Glomerular endothelial cell (primary cell): Measurements from ENCODE around the gene PGGHG. TPM values are rescaled to one million over a fixed set of nuclear protein-coding genes. Genes with fewer than 3 reads are reported as not detected.

Experiments
- DNase-seq: peaks from one replicate; pipeline ENCODE4 v3.0.0-alpha.2; 2011; ENCODE audit warnings: low read depth, low spot score; ENCODE audit errors: extremely low read depth
- total RNA-seq: library from RNA; depleted of rRNA; stranded (reverse); fragments of >200 nt; gene quantifications from 2 replicates; pipeline ENCODE4 v1.2.3, GENCODE V29; 2015

The PGGHG gene
- total RNA-seq, 1 donor from 2014 or later = 40.7 TPM

DNA sequence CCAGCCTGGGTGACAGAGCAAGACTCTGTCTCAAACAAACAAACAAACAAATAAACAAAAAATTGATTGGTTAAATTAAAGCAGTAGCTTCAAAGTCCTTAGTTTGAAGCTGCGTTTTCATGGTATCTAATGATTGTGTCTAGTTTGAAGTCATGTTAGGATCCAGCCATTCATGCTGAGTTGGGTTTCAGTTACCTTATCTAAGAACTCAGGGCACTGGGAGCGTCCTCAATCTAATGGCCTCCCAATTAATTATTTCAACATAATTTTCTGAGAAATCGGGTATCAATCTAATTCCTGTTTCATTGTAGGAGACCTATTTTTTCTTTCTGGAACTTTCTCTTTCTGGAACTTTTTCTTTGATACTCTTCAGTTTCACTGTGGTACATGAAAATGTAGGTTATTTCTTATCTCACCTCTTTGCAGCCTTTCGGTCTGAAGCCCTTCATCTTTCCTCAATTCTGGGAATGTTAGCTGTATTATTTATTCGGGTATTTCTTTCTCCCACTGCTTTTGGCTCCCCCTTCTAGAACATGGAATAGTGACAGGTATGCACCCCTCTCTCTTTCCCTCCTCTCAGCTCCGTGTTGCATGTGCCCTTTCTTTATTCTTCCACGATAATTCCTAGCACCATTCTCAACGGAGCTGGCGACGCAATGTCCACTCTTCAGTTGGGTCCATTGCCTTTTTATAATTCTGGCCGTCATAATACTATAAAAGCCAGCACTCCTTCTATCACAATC, 56.1 kb downstream of the PGGHG start:
- no peak for DNase-seq

Other genes with a start within 250 kb of the PGGHG start
- not detected in 2 replicates for gene SCGB1C1, start 96.0 kb upstream of the PGGHG start, total RNA-seq
- 24.3 and 29.1 TPM in 2 replicates for gene BET1L, start 81.7 kb upstream of the PGGHG start, total RNA-seq
- 113 and 118 TPM in 2 replicates for gene RIC8A, start 81.4 kb upstream of the PGGHG start, total RNA-seq
- gene SIRT3, start 52.8 kb upstream of the PGGHG start, total RNA-seq = 10.4 and 15.3 TPM in 2 replicates
- 176 and 182 TPM in 2 replicates for gene PSMD13, start 52.1 kb upstream of the PGGHG start, total RNA-seq
- not detected in 2 replicates for gene NLRP6, start 10.7 kb upstream of the PGGHG start, total RNA-seq
- not detected in 2 replicates for gene IFITM5, start 10.4 kb downstream of the PGGHG start, total RNA-seq
- 161 and 344 TPM in 2 replicates for gene IFITM2, start 18.7 kb downstream of the PGGHG start, total RNA-seq
- 9.8 and 86.5 TPM in 2 replicates for gene IFITM1, start 24.9 kb downstream of the PGGHG start, total RNA-seq
- 253 and 440 TPM in 2 replicates for gene IFITM3, start 31.7 kb downstream of the PGGHG start, total RNA-seq
- 4.7 and 5.3 TPM in 2 replicates for gene B4GALNT4, start 80.4 kb downstream of the PGGHG start, total RNA-seq
- gene PKP3, start 105.1 kb downstream of the PGGHG start, total RNA-seq = 0.41 and 1.9 TPM in 2 replicates
- gene SIGIRR, start 125.9 kb downstream of the PGGHG start, total RNA-seq = 71.5 and 84.7 TPM in 2 replicates
- gene ANO9, start 152.9 kb downstream of the PGGHG start, total RNA-seq = 1.2 and 2.0 TPM in 2 replicates
- 59.9 and 68.8 TPM in 2 replicates for gene PTDSS2, start 161.2 kb downstream of the PGGHG start, total RNA-seq
- gene RNH1, start 218.1 kb downstream of the PGGHG start, total RNA-seq = 158 and 255 TPM in 2 replicates
- 47.5 and 60.5 TPM in 2 replicates for gene HRAS, start 246.4 kb downstream of the PGGHG start, total RNA-seq
- gene LRRC56, start 248.4 kb downstream of the PGGHG start, total RNA-seq = 0.53 TPM in 2 replicates